GM19099 (cell line): ENCODE measurements around the gene HSPA8.

Experiments
- POLR2A ChIP-seq: IDR thresholded peaks from 3 replicates; pipeline ENCODE4 v1.6.1; 2011; ENCODE audit warnings: low read depth; ENCODE audit not compliant: insufficient read length; ENCODE audit errors: extremely low read depth

Gene HSPA8

DNA sequence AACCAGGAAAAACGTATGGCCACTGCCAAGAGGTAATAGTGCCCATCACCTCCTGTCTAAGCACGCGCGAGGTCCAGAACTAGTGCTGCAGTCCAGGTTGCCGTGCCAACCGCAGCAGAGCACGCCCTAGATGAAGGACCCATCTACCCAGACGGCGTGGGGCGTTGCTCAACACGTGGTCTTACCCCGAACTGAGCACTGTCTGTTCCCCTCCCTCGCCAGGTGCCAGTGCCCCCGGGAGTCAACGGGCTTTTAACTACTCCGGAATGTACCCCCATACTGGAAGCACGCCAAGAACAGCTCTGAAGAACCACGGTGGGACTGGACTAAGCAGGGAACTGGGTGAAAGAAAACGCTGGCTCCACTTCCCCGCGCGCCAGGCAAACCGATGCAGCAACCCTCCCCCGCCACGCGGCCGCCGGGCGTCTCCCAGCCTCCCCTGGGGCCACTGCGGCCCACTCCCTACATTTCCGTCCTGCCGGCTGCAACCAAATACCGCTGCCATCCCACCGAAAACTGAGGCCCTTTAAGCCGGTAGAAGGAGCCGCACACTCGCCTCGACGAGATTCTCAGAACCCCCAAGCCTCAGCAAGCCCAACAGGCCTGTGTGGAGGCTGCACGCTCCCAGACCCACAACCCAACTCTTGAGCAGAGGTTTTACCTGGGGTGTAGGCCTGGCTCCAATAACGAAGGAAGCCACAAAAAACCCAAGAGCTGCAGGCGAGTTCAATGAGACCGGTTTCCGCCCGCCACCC lies at the start of gene HSPA8:
Gene HSPA8, minus strand, starts transcription at position 734 of the 755 bp plus-strand sequence. CDS start 812 bp downstream, outside the sequence.
- TF ChIP-seq POLR2A = peak; percentile 99

DNA sequence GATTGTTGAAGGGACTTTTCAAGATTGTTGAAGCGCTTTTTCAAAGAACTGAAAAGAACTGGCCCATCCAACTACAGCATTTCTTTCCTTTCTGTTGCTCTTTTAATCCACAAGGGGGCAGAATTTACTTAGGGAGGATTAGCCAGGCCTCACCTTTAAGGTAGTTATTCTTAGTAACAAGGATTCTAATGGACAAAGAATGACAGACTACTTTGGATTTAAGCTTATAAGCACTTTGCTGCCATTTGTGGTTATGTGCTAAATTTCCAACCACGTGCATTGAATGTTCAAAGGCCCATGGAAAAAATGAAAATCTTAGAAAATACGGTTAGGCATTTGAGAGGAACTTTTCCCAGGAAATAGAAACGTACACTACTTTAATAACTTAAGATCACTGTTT lies 49.5 kb upstream of the HSPA8 start:
- no peak for TF ChIP-seq POLR2A

DNA sequence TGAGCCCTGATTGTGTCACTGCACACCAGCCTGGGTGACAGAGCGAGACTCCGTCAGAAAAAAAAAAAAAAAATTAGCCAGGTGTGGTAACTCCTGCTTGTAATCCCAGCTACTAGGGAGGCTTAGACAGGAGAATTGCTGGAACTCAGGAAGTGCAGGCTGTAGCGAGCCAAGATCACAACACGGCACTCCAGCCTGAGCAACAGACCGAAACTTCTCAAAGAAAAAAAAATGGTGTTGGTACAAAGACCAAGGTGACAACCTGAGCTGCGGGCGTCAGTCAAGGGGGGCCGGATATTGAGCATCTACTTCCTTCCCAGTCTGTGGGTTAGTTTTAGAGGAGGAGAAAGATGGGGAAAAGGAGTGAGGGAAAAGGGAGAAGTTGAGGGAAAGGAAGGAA lies 48.5 kb upstream of the HSPA8 start:
- TF ChIP-seq POLR2A = no peak

DNA sequence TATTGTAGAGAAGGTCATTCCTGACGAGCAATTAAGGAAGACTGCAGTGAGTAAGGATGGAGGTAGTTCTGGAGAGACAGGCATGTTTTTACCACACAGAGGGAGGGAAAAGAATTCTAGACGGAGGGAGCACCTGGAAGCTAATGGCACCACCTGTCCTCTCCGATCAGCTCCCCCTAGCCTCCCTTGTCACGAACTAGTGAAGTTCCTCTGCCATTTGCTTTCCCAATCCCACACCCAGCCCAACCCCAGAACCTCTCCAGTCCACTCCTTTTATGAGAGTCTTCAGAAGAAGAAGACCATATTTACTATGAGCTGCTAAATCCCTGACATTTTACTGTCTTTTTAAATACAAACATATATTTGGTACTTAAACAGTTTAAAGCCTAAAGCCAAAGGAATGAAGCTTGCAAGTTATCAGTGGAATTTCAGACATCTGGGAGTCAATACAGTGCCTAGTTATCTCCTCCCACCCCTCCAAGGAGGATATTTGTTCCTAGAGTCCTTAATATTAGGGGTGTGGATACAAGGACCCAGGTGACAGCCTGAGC lies 46.1 kb upstream of the HSPA8 start:
- TF ChIP-seq POLR2A = no peak

DNA sequence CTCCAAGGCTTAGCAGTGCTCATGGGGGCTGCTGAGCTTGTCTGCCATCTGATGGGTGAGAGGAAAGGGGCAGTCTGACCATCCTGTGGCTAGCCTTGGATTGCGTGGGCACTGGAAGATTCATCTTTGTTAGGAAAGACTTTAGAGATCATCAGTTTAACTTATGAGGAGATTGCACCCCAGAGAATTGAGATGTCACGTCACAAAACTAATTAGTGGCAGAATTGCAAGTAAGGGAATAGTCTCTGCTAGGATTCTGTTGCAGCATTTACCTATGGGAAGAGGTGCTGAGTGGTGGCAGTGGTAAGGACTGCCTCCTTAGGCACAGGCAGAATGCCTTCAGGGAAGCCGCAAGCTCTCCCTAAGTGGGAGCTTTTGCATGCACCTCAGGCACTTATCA lies 42.8 kb upstream of the HSPA8 start:
- TF ChIP-seq POLR2A = no peak

DNA sequence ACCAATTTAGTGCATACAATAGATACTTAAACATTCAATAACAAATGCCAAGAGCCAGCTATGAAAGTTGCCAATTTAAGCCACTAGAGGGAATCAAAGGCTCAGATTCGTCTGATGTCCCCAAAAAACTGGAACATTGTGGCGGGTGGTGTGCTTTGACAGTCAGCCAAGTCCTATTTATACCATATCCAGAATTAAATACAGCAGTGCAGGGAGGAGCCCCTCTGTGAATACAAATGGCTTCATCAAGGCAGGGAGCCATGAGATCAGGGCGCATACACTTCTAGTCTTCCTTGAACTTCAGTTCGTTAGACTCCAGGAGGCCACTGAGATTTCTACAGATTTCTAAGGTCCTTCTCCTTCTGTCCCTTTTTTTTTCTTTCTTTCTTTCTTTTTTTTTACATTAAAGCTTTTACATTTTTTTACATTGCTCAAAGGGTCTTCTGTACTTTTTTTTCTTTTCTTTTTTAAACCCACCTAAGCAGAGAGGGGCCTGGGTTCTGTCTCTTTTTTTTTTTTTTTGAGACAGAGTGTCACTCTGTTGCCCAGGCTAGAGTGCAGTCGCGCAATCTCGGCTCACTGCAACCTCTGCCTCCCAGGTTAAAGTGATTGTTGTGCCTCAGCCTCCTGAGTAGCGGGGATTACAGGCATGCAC lies 41.5 kb upstream of the HSPA8 start:
- no peak for TF ChIP-seq POLR2A

DNA sequence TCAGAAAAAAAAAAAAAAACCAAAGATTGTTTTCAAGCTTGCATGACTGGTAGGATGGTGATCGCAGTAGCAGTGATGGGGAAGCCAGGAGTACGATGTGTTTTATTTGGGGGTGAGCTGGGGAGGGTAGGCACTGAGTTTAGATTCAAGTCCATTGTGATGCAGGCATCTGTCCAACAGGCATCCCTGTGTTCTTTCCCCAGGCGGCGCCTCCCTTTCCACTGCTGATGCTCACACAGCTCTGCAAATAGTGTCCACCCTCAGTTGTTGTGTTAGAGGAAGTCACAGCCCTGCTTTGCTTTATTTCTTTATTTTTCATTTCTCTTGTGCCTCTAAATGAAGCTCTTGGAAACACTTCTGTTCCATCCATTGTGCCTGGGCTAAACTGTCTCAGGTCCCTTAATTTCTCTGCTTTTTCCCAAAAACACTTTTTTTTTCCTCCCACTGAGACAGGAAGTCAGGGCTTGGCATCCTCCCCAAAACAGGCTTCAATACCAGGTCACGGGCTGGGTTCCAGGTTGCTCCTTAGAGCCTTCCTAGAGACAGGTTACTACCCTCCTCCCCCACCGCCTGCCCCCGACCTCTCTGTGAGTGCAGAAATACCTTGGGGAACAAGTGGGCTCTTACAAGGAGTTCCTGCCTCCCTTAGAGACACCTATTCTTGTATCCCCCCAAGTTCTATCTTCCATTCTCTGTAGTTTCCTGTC lies 38.6 kb upstream of the HSPA8 start:
- TF ChIP-seq POLR2A = no peak

DNA sequence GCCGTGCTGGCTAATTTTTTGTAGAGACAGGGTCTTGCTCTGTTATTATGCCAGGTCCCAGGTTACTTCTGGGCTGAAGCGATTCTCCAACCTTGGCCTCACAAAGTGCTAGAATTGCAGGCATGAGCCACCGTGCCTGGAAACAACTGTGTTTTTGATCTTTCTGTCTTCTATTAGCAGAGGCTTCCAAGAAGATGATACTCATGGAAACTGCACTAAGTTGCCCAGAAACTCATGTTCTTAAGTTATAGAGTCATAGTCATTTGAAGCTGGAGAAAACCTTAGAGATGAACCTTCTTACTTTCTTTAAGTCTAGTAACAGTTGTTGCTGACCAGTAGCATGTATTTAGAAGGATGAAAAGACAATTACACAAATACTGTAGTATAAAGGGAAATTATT lies 37.1 kb upstream of the HSPA8 start:
- TF ChIP-seq POLR2A = no peak

DNA sequence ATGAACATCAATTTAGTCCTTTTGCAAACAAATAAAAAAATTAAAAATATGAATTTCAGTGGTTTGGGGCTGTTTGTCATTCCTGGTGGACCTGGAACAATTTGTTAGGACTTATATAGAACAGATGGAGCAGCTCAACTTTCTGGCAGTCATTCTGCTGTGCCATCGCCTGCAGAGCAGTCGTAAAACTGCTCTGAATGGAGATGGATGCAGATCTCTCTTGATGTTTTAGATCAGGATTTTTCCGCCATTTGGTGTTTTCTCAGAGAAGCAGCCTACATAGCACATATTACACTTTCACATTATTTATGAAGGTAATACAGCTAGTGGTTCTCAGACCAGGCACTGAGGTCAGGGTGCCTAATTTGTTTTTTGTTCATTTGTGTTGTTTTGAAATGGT lies 31.8 kb upstream of the HSPA8 start:
- no peak for TF ChIP-seq POLR2A

DNA sequence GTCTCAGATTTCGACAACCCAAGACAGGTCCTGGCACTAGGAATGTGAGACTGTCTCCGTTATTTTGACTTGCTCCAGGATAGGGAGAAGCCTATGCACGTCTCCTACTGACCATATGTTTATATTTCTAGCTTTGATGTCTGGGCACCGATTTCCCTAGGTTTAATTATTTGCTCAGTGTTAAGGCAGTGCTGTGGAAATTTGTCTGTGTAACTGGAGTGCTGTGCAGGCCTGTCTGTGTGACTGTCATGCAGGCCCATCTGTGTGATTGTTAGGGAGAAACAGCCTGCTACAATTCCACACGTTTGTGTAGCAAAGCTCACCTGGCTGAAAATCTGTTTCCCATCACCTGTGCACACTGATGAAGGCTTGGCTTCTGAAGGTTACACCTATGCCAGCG lies 29.6 kb upstream of the HSPA8 start:
- no peak for TF ChIP-seq POLR2A

DNA sequence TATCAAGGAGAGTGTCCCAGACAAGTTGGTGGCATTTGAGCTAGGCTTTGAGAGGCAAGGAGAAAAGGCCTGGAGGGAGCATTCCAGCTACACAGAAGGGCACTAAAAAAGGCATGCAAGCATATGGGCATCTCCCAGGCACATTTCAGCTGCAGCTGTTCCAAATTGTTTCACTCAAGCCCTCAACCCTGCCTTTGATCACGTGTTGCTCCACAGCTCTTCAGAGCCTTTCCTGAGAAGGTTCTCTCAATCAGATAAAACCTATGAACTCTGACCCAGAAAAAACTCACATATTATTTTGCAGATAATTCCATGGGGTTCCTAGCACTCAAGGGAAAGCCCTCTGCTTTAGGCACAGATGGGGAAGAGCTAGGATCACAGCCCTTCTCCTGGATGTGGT lies 24.4 kb upstream of the HSPA8 start:
- TF ChIP-seq POLR2A = no peak

DNA sequence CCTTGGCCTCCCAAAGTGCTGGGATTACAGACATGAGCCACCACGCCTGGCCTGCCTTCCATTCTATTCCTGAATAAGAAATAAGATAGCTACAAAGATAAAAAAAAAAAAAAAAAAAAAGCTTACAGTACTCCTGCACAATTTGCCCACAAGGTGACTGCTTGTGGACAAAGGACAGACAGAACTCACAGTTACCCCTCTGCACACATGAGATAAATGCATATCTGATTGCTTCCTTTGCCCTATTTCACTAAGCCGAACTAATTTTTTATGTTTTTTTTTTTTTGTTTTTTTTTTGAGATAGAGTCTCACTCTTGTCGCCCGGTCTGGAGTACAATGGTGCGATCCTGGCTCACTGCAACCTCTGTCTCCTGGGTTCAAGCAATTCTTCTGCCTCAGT lies 23.6 kb upstream of the HSPA8 start:
- no peak for TF ChIP-seq POLR2A

DNA sequence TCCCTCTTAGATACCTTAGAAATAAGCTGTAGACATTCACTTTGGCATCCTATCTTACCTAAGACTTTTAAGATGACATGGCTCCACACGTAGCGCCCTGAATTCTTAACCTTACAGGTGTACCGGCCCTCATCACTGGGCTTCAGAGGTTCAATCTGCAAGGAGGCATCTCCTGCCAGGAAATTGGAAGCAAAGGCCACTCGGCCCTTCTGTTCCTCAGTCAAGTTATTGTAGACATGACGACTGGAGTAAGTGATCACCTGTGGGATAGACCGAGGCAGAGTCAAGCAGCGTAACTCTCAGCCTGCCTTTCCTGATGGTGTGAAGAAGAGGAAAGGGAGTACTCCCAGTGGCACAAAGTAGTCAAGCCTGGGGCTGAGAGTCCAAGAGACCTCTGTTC lies 22.5 kb upstream of the HSPA8 start:
- TF ChIP-seq POLR2A = no peak

DNA sequence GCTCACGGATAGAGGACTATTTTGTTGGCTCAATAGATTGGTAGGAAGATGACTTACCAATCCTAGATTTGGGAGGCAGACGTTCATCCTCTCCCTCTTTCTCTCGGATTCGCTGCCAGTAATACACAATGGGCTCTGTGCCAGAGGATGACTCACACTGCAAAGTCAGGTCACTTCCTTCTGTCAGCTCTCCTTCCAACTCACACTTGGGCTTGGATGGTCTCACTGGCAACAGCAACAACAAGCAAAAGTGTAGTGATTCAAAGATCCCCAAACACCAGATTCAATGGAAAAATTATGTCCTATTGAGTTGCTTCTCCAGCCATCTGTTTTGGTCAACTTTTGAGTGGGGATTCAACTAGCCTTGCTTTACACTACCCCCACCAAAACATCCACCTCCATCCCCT lies 21.7 kb upstream of the HSPA8 start:
- no peak for TF ChIP-seq POLR2A

DNA sequence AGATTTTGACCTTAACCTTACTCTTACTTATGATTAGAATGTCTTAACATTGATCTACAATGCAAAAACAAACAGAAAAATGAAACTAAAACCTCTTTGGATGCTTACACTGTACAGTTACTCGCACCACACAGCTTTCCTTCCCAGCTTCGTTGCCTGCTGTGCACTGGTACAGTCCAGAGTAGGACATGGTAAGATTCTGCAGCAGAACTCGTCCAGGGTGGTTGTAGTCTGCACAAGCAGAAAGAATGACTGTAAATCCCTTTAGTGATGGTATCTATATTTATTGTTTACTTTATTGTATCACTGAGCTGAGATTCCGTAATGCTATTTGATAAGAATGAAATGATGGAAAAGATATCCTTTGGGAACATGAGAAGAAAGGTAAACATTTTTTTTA lies 21.0 kb upstream of the HSPA8 start:
- TF ChIP-seq POLR2A = no peak

DNA sequence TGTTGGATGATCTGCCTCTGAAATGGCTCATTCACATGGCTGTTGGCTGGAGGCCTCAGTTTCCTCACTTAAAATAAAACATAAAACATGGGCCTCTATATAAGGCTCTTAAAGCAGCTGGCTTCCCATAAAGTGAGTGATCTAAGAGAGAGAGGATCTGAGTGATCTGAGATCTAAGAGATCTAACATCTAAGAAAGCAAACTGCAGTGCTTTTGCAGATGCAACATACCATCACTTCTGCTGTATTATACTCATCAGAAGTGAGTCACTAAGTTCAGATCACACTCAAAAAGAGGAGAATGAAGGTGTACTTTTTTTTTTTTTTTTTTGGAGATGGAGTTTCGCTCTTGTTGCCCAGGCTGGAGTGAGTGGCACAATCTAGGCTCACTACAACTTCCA lies 18.1 kb upstream of the HSPA8 start:
- TF ChIP-seq POLR2A = no peak
